HG02610 (cell line): Measurements from ENCODE around the gene MAN1A2.
"Not testable (repeated sequence)": the region's sequence is repeated elsewhere in the genome, so short reads cannot be mapped to it uniquely, and the experiment has no call there.

Experiments used
- ATAC-seq: cut with Tn5 transposase; IDR thresholded peaks from one replicate; pipeline ENCODE4 v1.9.1; 2021; ENCODE audit warnings: mild to moderate bottlenecking, moderate library complexity; ENCODE audit not compliant: unreplicated experiment

The MAN1A2 gene

DNA sequence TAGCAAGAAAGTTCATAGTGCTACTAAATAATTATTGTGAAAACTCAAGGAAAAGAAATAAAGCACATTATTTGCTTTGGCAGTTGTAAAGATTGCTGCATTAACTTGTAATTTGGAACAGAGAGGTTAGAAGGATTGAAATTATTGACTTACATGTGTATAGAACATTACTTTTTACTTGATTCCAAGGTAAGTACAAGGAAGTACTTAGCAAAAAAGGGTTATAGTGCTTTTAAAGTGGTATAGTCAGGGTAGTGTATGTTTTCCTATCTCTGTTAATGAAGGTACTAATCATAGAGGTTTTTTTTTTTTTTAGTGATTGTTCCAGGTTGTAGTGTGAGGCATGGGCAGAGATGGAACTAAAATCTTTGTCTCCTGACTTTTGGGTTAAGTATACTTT is 29.4 kb downstream of the MAN1A2 start:
- ATAC-seq, result no peak

DNA sequence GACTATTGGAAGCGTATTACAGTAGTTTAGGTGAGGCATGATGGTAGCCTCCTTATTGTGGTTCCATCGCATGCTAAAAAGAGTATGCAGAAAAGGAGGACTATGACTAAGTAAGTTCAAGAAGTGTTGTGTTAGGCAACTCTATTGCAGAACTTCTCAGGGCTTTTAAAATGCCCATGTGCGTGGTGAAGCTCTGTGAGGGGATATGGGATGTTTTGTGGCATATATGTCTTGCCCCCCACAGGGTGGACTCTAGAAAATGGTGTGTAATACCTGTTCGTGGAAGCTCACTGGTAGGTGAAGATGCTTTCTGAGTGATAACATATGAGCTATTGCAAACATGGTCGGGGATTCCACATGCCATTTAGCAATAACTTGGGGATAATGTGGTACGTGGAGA is 31.7 kb downstream of the MAN1A2 start:
- no peak for ATAC-seq

DNA sequence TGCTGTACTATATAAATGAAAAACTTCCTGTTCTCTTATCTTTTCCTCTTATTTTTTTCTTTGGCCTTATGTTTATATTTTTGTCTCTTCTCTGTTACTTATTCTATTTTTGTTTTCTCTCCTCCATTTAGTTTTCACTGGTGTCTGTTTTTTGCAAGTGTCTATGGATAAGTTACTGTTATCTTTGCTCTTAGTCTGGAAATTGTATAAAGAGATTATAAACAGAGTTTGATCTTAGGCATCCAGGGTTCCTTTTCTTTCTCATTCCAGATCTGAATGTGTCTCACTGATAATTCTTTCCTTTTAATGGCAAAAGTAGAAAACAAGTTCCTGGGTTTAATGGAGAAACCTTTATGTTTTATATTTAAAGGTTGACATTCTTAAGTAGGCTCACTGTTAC is 34.5 kb downstream of the MAN1A2 start:
- no peak for ATAC-seq

DNA sequence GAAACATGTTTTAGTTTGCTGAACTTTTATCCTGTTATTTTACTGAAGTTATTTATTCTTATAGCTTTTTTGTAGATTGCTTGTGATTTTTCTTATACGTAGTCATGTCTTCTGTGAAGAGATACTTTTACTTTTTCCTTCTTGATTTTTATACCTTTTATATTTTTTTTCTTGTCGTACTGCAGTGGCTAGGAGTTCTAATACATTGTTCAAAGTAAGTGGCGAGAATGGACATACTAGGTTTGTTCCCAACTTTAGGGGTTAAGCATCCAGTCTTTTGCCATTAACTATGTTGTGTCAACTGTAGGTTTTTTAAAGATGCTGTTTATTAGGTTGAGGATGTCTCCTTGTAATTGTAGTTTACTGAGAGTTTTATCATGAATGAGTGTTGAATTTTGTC is 36.3 kb downstream of the MAN1A2 start:
- no peak for ATAC-seq

DNA sequence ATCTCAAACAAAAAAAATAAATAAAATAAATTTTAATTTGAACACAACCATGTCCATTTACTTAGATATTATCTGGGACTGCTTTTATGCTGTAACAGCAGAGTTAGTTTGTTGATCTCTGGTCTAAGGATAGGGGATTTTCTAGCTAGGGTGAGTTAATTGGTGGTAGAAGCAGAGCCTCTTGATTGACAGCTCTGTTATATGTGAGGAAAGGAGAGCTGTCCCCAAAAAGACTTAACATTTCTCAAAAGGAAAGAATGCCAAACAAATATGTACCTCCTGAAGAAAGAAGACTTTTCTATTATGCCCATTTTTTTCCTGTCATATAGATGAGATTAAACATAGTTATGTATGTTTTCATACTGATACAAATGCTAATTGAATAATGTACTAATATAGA is 37.8 kb downstream of the MAN1A2 start:
- ATAC-seq, result no peak

DNA sequence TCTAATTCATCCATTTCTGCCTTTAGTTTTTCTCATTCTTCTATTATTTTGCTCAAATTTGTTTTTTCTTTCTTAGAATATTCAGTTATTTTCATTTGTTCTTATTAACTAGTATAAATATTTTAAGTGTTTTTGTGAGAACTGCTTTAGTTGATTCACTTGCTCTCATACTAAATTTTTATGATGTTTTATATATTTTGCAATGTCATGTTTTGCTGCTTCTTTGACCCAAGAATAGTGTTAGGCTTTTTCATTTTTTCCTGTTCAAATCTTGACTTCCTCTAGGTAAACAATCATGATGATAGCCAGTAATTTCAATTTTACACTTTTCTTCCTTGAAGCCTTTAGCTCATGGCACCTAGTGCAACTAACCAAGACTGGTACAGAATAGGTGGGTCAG is 45.2 kb downstream of the MAN1A2 start:
- no peak for ATAC-seq

DNA sequence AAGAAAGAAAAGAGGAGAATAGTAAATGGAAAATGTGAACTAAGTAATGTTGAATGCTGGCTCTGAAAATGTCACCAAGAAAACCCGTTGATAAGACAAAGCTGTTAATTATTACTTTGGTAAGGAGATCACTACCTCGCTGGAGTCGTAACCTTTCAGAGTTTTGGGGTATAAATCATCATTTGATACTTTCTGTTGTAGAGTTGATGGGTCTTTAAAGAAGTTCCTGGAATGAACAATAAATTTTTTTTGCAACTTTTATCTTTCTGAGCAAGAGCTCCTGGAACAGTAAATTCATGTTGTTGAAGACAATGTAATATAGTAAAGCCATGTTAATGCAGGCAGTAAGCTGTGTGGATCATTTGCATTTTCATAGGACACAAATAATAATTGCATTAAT is 46.2 kb downstream of the MAN1A2 start:
- no peak for ATAC-seq

DNA sequence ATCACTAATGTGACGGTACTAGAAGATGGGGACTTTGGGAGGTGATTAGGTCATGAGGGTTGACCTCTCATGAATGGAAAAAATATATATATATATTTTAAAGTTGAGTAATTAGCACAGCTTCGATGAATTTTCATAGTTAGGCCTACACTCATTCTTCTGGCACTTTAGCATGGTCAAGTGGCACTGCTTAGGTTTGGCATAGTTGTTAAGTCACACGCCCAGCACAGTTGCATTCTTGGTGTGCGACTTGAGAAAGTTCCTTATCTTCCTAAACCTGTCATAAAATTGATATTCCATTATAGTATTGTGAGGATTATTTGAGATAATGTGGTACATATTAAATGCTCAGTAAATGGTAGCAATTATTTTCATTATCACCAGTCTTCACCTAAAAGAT is 47.7 kb downstream of the MAN1A2 start:
- no peak for ATAC-seq

DNA sequence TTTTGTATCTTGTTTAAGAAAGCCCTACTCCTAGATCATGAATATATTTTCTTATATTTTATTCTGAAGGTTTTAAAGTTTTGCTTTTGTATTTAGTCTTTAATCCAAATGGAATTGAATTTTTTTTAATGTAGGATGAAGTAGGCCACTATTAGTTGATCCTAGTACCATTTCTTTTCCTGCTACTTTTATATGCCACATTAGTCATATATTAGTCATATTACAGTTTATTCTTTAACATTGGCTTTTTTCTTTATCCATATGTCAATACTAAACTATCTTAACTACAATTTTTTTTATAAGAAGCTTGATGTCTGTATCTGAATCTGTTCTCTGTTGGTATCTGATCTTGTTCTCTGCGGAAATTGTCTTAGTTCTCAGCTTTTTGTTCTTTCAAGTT is 48.8 kb downstream of the MAN1A2 start:
- no peak for ATAC-seq

DNA sequence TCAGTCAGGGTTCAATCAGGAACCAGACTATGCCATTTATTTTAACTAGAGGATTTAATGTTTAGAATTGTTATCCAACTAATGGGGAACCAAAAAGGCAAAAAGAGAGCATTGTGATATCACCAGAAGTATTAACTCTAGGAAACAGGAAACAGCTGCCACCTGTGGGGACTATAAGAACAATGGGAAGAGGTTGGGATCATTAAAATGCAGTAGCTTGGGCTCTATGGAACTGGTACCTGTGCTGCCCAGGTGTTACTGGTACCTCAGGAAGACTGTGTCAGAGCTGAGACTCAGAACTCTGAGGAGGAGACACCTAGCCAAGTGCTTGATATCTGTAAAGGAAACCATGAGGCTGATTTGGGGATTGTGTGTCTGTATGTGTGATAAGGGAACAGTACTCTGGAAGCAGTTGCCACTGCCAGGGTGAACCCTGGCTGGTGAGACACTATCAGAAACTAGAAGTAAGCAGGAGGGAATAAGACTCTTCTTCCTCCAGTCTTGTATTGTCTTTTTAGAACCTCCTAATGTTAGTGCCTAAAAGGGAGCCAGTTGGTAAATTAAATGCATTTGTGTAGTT is 49.4 kb downstream of the MAN1A2 start:
- no peak for ATAC-seq

DNA sequence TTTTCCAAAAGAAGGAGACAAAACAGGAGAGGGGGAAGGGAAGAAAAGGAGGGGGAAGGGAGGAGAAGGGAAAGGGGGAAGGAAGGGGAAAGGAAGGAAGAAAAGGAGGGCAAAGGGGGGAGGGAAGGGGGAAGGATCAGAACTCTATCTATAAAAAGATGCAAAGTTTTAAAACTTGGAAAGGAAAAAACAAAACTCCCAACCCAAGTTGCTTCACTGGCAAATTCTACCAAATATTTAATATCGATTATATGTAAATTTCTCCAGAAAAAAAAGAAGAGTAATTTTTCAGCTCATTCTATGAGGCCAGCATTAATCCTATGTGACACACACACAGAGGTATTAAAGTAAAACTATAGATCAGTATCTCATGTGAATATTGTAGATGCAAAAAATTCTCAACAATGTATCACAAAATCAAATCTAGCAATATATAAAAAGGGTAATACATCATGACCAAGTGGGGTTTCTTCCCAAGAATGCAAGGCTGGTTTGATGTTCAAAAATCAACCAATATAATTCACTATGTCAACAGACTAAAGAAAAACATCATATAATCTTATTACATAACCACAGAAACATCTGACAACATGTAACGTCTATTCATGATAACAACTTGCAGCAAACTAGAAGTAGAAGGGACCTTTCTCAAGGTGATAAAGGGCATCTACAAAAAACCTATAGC is 57.9 kb downstream of the MAN1A2 start:
- ATAC-seq, result no peak

DNA sequence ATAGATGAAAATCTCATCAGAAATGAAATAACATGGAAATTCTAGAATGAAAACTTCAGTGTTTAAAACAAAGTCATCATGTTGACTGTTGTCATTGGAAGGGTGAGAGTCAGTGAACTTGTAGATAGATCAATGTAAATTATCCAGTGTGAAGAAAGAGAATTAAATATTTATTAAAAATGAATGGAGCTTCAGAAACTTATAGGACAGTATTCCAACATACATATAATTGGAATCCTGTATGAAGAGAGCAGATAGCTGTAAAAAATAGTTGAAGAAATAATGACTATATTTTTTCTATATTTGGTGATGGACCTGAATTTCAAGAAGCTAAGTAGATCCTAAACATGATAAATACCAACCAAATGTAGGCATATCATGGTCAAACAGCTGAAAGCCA is 60.0 kb downstream of the MAN1A2 start:
- no peak for ATAC-seq

DNA sequence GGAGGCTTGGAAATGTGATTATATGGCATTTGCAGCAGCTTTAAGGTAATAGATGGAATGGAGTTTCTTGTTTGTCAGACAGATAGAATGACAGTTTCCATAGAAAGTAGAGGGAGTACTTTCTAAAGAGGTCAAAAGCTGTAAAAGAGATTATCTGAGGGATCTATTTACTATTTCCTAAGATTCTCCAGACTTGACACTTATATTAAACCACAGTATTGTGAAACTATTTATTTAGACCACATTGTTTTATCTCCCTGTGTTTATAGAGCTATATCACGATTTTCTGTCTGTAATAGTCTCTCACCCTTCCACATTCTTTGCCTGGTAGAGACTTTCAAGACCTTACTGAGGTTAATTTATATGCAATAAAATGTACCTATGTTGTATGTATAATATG is 66.7 kb downstream of the MAN1A2 start:
- ATAC-seq, result no peak

DNA sequence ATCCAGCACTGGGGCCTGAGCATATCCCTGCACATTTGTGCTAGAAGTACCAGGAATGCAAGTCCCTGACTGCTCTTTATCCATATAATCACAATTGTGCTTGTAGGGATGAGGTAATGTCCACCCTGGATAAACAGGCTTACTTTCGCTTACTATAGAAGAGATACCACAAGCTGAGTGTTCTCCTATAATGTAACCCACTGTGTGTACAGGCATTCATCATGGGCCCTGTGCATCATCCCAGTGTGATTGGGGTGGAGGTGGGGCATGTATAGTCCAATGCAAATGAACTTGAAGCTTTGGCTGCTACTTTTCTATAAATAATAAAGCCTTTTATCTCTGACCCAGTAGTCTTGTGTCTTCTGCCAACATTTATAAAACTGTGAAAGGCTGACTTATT is 69.3 kb downstream of the MAN1A2 start:
- no peak for ATAC-seq

DNA sequence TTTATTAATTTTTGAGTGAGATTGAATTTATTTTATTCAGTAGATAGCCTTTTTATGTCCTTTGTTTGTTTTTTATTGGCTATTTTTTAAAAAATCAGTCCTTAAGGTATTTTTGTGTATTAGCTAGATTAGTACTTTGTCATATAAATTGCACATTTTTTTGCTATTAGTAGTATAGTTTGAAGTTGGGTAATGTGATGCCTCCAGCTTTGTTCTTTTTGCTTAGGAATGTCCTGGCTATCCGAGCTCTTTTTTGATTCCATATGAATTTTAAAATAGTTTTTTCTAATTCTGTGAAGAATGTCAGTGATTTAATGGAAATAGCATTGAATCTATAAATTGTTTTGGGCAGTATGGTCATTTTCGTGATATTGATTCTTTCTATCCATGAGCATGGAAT is 80.4 kb downstream of the MAN1A2 start:
- ATAC-seq, result no peak

DNA sequence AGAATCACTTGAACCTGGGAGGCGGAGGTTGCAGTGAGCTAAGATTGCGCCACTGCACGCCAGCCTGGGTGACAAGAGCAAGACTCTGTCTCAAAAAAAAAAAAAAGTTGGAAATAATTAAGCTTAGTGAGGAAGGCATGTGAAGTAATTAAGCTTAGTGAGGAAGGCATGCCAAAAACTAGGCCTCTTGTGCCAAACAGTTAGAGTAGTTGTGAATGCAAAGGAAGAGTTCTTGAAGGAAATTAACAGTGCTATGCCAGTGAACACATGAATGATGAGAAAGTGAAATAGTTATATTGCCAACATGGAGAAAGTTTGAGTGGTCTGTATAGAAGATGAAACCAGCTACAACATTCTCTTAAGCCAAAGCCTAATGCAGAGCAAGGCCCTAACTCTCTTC is 85.0 kb downstream of the MAN1A2 start:
- no peak for ATAC-seq

DNA sequence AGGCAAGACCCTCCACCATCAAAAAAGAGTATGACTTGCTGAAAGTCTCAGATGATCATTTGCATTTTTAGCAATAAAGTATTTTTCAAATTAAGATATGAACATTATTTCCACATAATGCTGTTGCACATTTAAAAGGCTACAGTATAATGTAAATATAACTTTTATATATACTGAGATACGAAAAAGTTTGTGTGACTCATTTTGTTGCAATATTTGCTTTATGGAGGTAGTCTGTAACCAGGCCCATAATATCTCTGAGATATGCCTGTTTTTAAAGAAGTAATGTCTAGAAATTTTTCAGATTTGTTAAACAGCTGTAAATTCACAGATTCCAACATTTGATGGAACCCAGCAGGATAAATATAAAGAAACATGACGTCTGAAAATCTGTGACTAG is 86.7 kb downstream of the MAN1A2 start:
- no peak for ATAC-seq

DNA sequence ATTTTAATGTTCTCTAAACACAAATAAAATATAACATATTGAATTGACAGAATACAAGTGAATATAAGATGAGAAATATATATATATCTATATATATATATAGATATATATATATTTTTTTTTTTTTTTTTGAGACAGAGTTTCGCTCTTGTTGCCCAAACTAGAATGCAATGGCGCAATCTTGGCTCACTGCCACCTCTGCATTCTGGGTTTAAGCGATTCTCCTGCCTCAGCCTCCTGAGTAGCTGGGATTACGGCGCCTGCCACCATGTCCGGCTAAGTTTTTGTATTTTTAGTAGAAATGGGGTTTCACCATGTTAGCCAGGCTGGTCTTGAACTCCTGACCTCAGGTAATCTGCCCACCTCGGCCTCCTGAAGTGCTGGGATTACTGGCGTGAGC is 91.2 kb downstream of the MAN1A2 start:
- ATAC-seq, result not testable (repeated sequence)

DNA sequence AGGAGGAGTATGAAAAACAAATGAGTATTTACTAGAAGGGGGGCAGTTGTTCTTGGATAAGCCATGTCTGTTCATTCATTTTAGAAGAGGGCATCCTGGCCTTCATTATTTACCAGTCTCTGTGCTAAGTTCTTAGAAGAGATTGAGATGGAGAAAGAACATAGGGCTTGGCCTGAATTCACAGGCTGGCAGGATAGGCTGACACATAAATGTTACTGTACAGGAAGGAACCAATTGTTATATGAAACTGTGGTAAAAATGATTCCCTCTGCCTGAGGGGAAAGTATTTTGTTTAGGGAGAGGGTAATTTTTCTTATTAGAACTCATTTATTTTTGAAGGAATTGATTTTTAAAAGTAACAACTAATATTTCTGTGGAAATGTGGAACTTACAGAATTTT is 99.5 kb downstream of the MAN1A2 start:
- ATAC-seq, result no peak

DNA sequence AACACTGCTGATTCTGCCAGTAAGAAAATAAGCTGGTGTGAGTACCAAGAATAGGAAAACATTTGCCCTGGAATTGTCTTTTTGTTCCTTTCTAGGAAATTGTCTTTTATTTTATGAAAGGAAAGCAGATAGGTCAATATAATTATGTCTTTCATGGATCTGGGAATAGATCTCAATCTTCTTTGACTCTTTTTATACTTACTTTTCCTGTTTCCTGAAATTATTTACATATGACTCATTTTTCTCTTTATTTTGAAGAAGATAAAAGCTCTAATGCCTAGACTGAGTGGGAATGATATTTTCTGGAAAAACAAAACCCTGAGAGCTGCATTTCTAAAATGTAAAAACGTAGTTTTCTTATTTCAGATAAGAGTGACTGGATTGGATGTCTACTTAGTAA is 100.1 kb downstream of the MAN1A2 start:
- ATAC-seq, result no peak

DNA sequence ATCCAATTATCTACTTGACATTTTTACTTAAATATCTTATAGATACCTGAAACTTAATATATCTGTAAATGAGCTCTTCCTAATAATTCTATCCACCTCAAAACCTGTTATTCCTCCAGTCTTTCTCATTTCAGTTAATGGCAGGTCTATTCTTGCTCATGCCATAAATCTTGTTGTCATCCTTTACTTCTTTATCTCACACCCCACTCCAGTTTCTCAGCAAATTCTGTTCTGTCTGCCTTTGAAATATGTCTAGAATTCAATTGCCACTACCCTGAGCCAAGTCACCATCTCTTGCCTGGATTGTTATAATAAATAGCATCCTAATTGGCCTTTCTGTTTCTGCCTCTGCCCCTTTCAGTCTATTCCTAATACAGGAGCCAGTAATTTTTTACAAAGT is 105.8 kb downstream of the MAN1A2 start:
- no peak for ATAC-seq

DNA sequence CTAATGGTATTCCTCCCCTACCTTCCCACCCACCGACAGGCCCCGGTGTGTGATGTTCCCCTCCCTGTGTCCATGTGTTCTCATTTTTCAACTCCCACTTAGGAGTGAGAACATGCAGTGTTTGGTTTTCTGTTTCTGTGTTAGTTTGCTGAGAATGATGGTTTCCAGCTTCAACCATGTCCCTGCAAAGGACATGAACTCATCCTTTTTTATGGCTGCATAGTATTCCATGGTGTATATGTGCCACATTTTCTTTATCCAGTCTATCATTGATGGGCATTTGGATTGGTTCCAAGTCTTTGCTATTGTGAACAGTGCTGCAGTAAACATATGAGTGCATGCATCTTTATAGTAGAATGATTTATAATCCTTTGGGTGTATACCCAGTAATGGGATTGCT is 108.2 kb downstream of the MAN1A2 start:
- not testable (repeated sequence) for ATAC-seq

DNA sequence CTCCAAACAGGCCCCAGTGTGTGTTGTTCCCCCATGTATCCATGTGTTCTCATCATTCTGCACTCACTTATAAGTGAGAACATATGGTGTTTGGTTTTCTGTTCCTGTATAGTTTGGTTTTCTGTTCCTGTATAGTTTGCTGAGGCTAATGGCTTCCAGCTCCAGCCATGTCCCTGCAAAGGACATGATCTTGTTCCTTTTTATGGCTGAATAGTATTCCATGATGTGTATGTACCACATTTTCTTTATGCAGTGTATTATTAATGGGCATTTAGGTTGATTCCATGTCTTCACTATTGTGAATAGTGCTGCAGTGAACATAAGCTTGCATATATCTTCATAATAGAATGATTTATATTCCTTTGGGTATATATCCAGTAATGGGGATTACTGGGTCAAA is 111.8 kb downstream of the MAN1A2 start:
- ATAC-seq, result no peak
